HFFc6 (cell line): ENCODE measurements around the gene PDE6D. TPM values are rescaled to one million over a fixed set of nuclear protein-coding genes. Genes with fewer than 3 reads are reported as not detected.

Experiments used
- DNase-seq: peaks from one replicate; pipeline ENCODE4 v3.0.0-alpha.2; 2018
- H3K27ac Mint-ChIP-seq: 2 replicates; pipeline ENCODE4 v1.8.0; 2020; ENCODE audit warnings: mild to moderate bottlenecking, mixed read lengths
- H3K27me3 Mint-ChIP-seq: 2 replicates; pipeline ENCODE4 v1.8.0; 2021; ENCODE audit warnings: mild to moderate bottlenecking, moderate library complexity, mixed read lengths; ENCODE audit not compliant: insufficient read depth
- H3K36me3 Mint-ChIP-seq: 2 replicates; pipeline ENCODE4 v1.8.0; 2021; ENCODE audit warnings: low read depth, mixed read lengths
- H3K4me1 Mint-ChIP-seq: 2 replicates; pipeline ENCODE4 v1.8.0; 2020; ENCODE audit warnings: low read depth, mixed read lengths
- H3K4me3 Mint-ChIP-seq: 2 replicates; pipeline ENCODE4 v1.8.0; 2020; ENCODE audit warnings: mild to moderate bottlenecking, moderate library complexity, mixed read lengths
- H3K9me3 Mint-ChIP-seq: 2 replicates; pipeline ENCODE4 v1.8.0; 2020; ENCODE audit warnings: mild to moderate bottlenecking, mixed read lengths
- CTCF ChIP-seq: fragments of 200-600 bp; sonication (generic); IDR thresholded peaks from 2 replicates; pipeline ENCODE4 v1.5.0; 2021; ENCODE audit warnings: antibody characterized with exemption, mild to moderate bottlenecking
- total RNA-seq, 6 experiments: library from RNA; stranded (reverse); fragmentation: NEBNext Ultra II Directional; extraction: Animal tissue kit (Norgen Biotek cat#: 25700); gene quantifications; 2 replicates in 1 of 6; 3 replicates in 5 of 6; pipeline ENCODE4 v1.2.3, GENCODE V29; 2021

The PDE6D gene
- total RNA-seq, 6 experiments from 2014 or later: 20.1 to 24.7 (median 22.4) TPM

GRCh38 chr2:231765496-231765929, 15.6 kb downstream of the PDE6D start:
- Mint-ChIP-seq H3K27me3 (no peaks in the 10 kb centered on the region), H3K4me1 (peaks cover 34% of the 10 kb centered on the region), H3K27ac (no peak overlapping the region), H3K9me3 (no peaks in the 10 kb centered on the region; the same call in 1 of the 2 replicates), H3K36me3 (peaks cover 11% of the 10 kb centered on the region), H3K4me3 (no peak overlapping the region)
- DNase-seq: no peak
- no peak for TF ChIP-seq CTCF

GRCh38 chr2:231764760-231765159, 16.3 kb downstream of the PDE6D start:
- Mint-ChIP-seq H3K27me3 (no peaks in the 10 kb centered on the region), H3K36me3 (peaks cover 11% of the 10 kb centered on the region), H3K4me3 (no peak overlapping the region), H3K27ac (no peak overlapping the region), H3K4me1 (peaks cover 27% of the 10 kb centered on the region), H3K9me3 (no peaks in the 10 kb centered on the region; the same call in 1 of the 2 replicates)
- DNase-seq: no peak
- no peak for TF ChIP-seq CTCF

- H3K27ac Mint-ChIP-seq: no peak overlapping the region
- no peak for DNase-seq
Measured at GRCh38 chr2:231764124-231764523, 17.0 kb downstream of the PDE6D start.

GRCh38 chr2:231761735-231762134, 19.3 kb downstream of the PDE6D start:
- Mint-ChIP-seq H3K36me3 (no peaks in the 10 kb centered on the region), H3K27me3 (no peaks in the 10 kb centered on the region), H3K4me3 (no peak overlapping the region), H3K9me3 (no peaks in the 10 kb centered on the region), H3K27ac (no peak overlapping the region), H3K4me1 (peaks cover 5% of the 10 kb centered on the region; the same call in 1 of the 2 replicates)
- no peak for TF ChIP-seq CTCF
- DNase-seq: no peak

More at GRCh38 chr2:231764124-231764523, 17.0 kb downstream of the PDE6D start:
- H3K9me3 Mint-ChIP-seq: no peaks in the 10 kb centered on the region; the same call in 1 of the 2 replicates
- H3K4me3 Mint-ChIP-seq: no peak overlapping the region
- H3K4me1 Mint-ChIP-seq: peaks cover 21% of the 10 kb centered on the region
- no peaks in the 10 kb centered on the region for H3K27me3 Mint-ChIP-seq
- no peak for TF ChIP-seq CTCF
- peaks cover 6% of the 10 kb centered on the region for H3K36me3 Mint-ChIP-seq

- no peak overlapping the region for H3K27ac Mint-ChIP-seq
- H3K36me3 Mint-ChIP-seq: peaks cover 4% of the 10 kb centered on the region; the same call in 1 of the 2 replicates
- H3K9me3 Mint-ChIP-seq: no peaks in the 10 kb centered on the region
- no peaks in the 10 kb centered on the region for H3K27me3 Mint-ChIP-seq
- H3K4me3 Mint-ChIP-seq: no peak overlapping the region
- no peak for DNase-seq
- no peak for TF ChIP-seq CTCF
- H3K4me1 Mint-ChIP-seq: no peaks in the 10 kb centered on the region
Measured at GRCh38 chr2:231752061-231752460, 29.0 kb downstream of the PDE6D start.
